ENCODE measurements around the gene TEKT5.
"Not testable (repeated sequence)": the region's sequence is repeated elsewhere in the genome, so short reads cannot be mapped to it uniquely, and the experiment has no call there.

Gene TEKT5

GRCh38 chr16:10684511-10685151, 10.1 kb downstream of the TEKT5 start:
- peak; percentile 27 for DNase-seq

GRCh38 chr16:10683170-10683569, 11.6 kb downstream of the TEKT5 start:
- peak; percentile 100 for DNase-seq

- peak; percentile 65 for DNase-seq
Measured at GRCh38 chr16:10682604-10683003, 12.1 kb downstream of the TEKT5 start.

GRCh38 chr16:10681310-10682308, 13.1 kb downstream of the TEKT5 start:
- DNase-seq = no peak

GRCh38 chr16:10679921-10680320, 14.8 kb downstream of the TEKT5 start:
- peak; percentile 40 for DNase-seq

GRCh38 chr16:10679441-10679840, 15.3 kb downstream of the TEKT5 start:
- DNase-seq = not testable (repeated sequence)

- peak; percentile 97 for DNase-seq
Measured at GRCh38 chr16:10678655-10679054, 16.1 kb downstream of the TEKT5 start.

GRCh38 chr16:10676284-10676683, 18.4 kb downstream of the TEKT5 start:
- no peak for DNase-seq

GRCh38 chr16:10675861-10676260, 18.9 kb downstream of the TEKT5 start:
- DNase-seq = no peak

GRCh38 chr16:10675216-10675615, 19.5 kb downstream of the TEKT5 start:
- no peak for DNase-seq

- DNase-seq = no peak
Measured at GRCh38 chr16:10671729-10672128, 23.0 kb downstream of the TEKT5 start.

- no peak for DNase-seq
Measured at GRCh38 chr16:10669791-10670190, 24.9 kb downstream of the TEKT5 start.

- peak; percentile 79 for DNase-seq
Measured at GRCh38 chr16:10668322-10669045, 26.2 kb downstream of the TEKT5 start.

GRCh38 chr16:10667239-10667638, 27.5 kb downstream of the TEKT5 start:
- no peak for DNase-seq

- no peak for DNase-seq
Measured at GRCh38 chr16:10666291-10666690, 28.4 kb downstream of the TEKT5 start.

- no peak for DNase-seq
Measured at GRCh38 chr16:10665166-10665565, 29.6 kb downstream of the TEKT5 start.

- no peak for DNase-seq
Measured at GRCh38 chr16:10664720-10665126, 30.0 kb downstream of the TEKT5 start.

- DNase-seq = no peak
Measured at GRCh38 chr16:10663744-10664143, 31.0 kb downstream of the TEKT5 start.

GRCh38 chr16:10663146-10663545, 31.6 kb downstream of the TEKT5 start:
- no peak for DNase-seq

GRCh38 chr16:10662212-10662611, 32.5 kb downstream of the TEKT5 start:
- DNase-seq = no peak

GRCh38 chr16:10661737-10662136, 33.0 kb downstream of the TEKT5 start:
- no peak for DNase-seq

GRCh38 chr16:10660950-10661635, 33.6 kb downstream of the TEKT5 start:
- no peak for DNase-seq

- no peak for DNase-seq
Measured at GRCh38 chr16:10658943-10659342, 35.8 kb downstream of the TEKT5 start.
